OCI-LY7 (cell line): Measurements from ENCODE around the gene VTI1A.
"Not testable (repeated sequence)": the region's sequence is repeated elsewhere in the genome, so short reads cannot be mapped to it uniquely, and the experiment has no call there.

Experiments
- CTCF ChIP-seq: fragments of 200-600 bp; sonication (generic); conservative IDR thresholded peaks from 2 replicates; pipeline ENCODE4 v1.5.1; 2014; ENCODE audit warnings: mild to moderate bottlenecking, antibody characterized with exemption, low read length, moderate library complexity, mixed read lengths
- EZH2phosphoT487 ChIP-seq: fragments of 200-600 bp; sonication (generic); IDR thresholded peaks from 2 replicates; pipeline ENCODE4 v1.6.1; 2018; ENCODE audit warnings: low read depth, borderline replicate concordance, mild to moderate bottlenecking, mixed run types, antibody characterized with exemption, low read length, moderate library complexity, mixed read lengths

- TF ChIP-seq CTCF, EZH2phosphoT487: not testable (repeated sequence)
These were observed 416.4 kb downstream of the VTI1A start for GRCh38 chr10:112863461-112863860.
